PFSK-1 (cell line): ENCODE data around the gene XK.

ENCODE experiments used
- FOXP2 ChIP-seq: optimal IDR thresholded peaks from 2 replicates; pipeline ENCODE3; 2011; ENCODE audit warnings: borderline replicate concordance, control low read depth, inconsistent platforms; ENCODE audit not compliant: insufficient read depth; ENCODE audit errors: extremely low read length, extremely low read depth
- POLR2AphosphoS5 ChIP-seq: IDR thresholded peaks from 2 replicates; pipeline ENCODE4 v1.6.1; 2012; ENCODE audit warnings: low read depth, mild to moderate bottlenecking, control low read depth, low read length, moderate library complexity
- SIN3A ChIP-seq: IDR thresholded peaks from 2 replicates; pipeline ENCODE4 v1.6.1; 2012; ENCODE audit warnings: mild to moderate bottlenecking, low read length, moderate library complexity, borderline replicate concordance; ENCODE audit not compliant: insufficient read depth
- TAF1 ChIP-seq: IDR thresholded peaks from 2 replicates; pipeline ENCODE4 v1.6.1; 2012; ENCODE audit warnings: low read length, control low read depth, borderline replicate concordance; ENCODE audit not compliant: insufficient read depth
- TF ChIP-seq, protein P1 (sequence below), 2 experiments: IDR thresholded peaks; 2 replicates each; pipeline versions ENCODE4 v1.6.1 to v1.8.0; 2011 to 2012; ENCODE audit warnings: low read depth in 2 of 2, low read length in 2 of 2, control low read depth in 1 of 2, inconsistent platforms in 1 of 2, mild to moderate bottlenecking in 1 of 2, moderate library complexity in 1 of 2; ENCODE audit not compliant: insufficient read depth in 1 of 2

The XK gene

GRCh38 chrX:37677243-37677642 is 8.3 kb upstream of the XK start:
- TF ChIP-seq SIN3A (no peak), POLR2AphosphoS5 (no peak), TAF1 (no peak), FOXP2 (no peak)
- TF ChIP-seq, protein P1, sequence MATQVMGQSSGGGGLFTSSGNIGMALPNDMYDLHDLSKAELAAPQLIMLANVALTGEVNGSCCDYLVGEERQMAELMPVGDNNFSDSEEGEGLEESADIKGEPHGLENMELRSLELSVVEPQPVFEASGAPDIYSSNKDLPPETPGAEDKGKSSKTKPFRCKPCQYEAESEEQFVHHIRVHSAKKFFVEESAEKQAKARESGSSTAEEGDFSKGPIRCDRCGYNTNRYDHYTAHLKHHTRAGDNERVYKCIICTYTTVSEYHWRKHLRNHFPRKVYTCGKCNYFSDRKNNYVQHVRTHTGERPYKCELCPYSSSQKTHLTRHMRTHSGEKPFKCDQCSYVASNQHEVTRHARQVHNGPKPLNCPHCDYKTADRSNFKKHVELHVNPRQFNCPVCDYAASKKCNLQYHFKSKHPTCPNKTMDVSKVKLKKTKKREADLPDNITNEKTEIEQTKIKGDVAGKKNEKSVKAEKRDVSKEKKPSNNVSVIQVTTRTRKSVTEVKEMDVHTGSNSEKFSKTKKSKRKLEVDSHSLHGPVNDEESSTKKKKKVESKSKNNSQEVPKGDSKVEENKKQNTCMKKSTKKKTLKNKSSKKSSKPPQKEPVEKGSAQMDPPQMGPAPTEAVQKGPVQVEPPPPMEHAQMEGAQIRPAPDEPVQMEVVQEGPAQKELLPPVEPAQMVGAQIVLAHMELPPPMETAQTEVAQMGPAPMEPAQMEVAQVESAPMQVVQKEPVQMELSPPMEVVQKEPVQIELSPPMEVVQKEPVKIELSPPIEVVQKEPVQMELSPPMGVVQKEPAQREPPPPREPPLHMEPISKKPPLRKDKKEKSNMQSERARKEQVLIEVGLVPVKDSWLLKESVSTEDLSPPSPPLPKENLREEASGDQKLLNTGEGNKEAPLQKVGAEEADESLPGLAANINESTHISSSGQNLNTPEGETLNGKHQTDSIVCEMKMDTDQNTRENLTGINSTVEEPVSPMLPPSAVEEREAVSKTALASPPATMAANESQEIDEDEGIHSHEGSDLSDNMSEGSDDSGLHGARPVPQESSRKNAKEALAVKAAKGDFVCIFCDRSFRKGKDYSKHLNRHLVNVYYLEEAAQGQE (IDR thresholded peaks at IDR 0.05; ENCODE audit: insufficient read depth in 1 of 2, low read depth in 2 of 2, low read length in 2 of 2), result no peak

GRCh38 chrX:37677765-37678164 is 7.8 kb upstream of the XK start:
- TF ChIP-seq FOXP2 (no peak), POLR2AphosphoS5 (no peak), TAF1 (no peak), SIN3A (no peak)
- TF ChIP-seq, protein P1 (IDR thresholded peaks at IDR 0.05; ENCODE audit: insufficient read depth in 1 of 2, low read depth in 2 of 2, low read length in 2 of 2), result no peak

DNA sequence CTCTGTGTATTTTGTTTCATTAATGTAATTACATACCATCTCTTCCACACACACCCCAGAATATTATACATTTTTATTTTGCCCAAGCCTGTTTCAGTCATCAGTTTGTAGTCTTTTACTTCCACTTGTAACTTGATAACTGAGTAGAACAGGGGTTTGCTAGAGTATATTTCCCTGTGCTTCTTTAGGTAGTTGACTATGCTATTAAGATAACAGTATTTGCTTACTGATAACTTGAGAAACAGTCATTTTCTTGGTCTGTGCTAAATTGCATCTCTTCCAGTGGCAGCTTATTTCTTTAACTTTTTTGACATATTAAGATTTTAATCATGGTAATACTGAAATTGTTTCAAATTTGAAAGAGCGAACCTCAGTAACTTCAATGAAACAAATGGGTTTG is 7.0 kb upstream of the XK start:
- TF ChIP-seq SIN3A, result no peak
- no peak for TF ChIP-seq TAF1
- no peak for TF ChIP-seq POLR2AphosphoS5
- TF ChIP-seq, protein P1 (IDR thresholded peaks at IDR 0.05; ENCODE audit: insufficient read depth in 1 of 2, low read depth in 2 of 2, low read length in 2 of 2), result no peak
- TF ChIP-seq FOXP2, result no peak

- TF ChIP-seq FOXP2, result no peak
- TF ChIP-seq SIN3A, result no peak
- TF ChIP-seq, protein P1 (IDR thresholded peaks at IDR 0.05; ENCODE audit: insufficient read depth in 1 of 2, low read depth in 2 of 2, low read length in 2 of 2), result no peak
- TF ChIP-seq TAF1, result no peak
- TF ChIP-seq POLR2AphosphoS5, result no peak
These were observed 6.4 kb upstream of the XK start for GRCh38 chrX:37679230-37679629.

GRCh38 chrX:37679888-37680287 is 5.7 kb upstream of the XK start:
- TF ChIP-seq, protein P1 (IDR thresholded peaks at IDR 0.05; ENCODE audit: insufficient read depth in 1 of 2, low read depth in 2 of 2, low read length in 2 of 2), result no peak
- TF ChIP-seq POLR2AphosphoS5 (no peak), SIN3A (no peak), FOXP2 (no peak)
